AG04449 (cell line): Measurements from ENCODE around the gene PLCB3.

Experiments used
- CTCF ChIA-PET: fragments of 350-600 bp; formaldehyde crosslinking; extraction: SDS; loops from one replicate; lab custom pipeline; 2021; ENCODE audit warnings: antibody characterized with exemption; lab: Yijun Ruan, JAX
- POLR2A ChIA-PET: fragments of 400-600, 350-600 bp; formaldehyde crosslinking; extraction: SDS; loops from one replicate; lab custom pipeline; 2020; ENCODE audit warnings: antibody characterized with exemption, inconsistent platforms; lab: Yijun Ruan, JAX
- DNase-seq: peaks from one replicate; pipeline ENCODE4 v3.0.0-alpha.2; 2010; ENCODE audit warnings: low read depth, low spot score
- H3K4me3 ChIP-seq: 2 replicates; pipeline ENCODE4 v1.5.1; 2011; ENCODE audit warnings: low read depth, mild to moderate bottlenecking, control low read depth, low read length
- TF ChIP-seq, protein P1 (sequence below): IDR thresholded peaks from one replicate; pipeline ENCODE4 v1.5.1; 2011; ENCODE audit warnings: mild to moderate bottlenecking, moderate library complexity, low read length, control low read depth, inconsistent platforms; ENCODE audit not compliant: insufficient read depth; ENCODE audit errors: missing control alignments

Gene PLCB3

DNA sequence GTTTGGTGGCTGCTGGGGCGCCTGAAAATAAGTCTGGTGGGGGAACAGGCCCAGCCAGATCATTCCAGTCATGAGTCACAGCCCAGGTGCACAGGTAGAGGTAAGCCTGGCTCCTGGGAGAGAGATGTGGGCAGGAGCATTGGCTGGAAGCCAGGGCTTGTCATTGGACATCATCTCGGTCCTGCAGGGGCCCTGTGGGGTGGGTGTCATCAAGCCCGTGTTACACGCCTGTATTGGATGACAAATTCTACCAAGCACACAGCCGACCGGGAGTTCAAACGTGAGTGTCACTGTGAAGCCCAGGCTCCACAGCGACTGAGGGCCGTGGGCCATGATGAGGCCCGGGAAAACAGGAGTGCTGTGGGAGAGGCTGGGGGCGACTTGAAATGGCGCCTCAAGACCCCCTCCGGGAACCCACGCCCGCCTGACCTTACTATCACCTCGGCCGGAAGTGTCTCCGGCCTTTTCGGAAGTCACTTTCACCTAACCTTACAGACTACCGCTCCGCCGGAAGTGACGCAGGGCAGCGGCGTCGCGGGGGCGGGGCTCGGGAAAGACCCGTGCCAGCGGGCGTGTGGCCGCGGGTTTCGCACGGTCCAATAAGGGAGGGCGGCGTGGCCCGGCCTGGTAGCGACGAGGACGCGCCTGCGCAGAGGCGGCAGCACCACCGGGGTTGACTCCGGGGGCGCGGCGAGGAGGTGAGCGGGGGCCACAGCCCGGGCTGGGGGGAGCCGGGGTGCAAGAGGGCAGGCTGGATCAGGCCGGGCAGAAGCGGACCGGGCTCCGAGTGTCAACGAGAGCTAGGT is 10.7 kb upstream of the PLCB3 start, which contains the start of gene FKBP2:
FKBP2 (plus strand) TSS at position 661 of the 806 bp plus-strand sequence. CDS start 1,293 bp downstream, outside the sequence.
- ChIA-PET CTCF (interaction anchor here (0.8 to 2.1 kb wide), 6 partner anchors 8 to 64 kb away, joined by 3 to 7 read pairs (median 3); partner anchors contain the start of gene PLCB3), POLR2A (interaction anchor here (0.6 to 1.6 kb wide), 10 partner anchors 9 to 77 kb away, joined by 3 to 20 read pairs (median 4); partner anchors contain the start of genes NUDT22, PRDX5, TRMT112 and TRPT1)
- TF ChIP-seq, protein P1, sequence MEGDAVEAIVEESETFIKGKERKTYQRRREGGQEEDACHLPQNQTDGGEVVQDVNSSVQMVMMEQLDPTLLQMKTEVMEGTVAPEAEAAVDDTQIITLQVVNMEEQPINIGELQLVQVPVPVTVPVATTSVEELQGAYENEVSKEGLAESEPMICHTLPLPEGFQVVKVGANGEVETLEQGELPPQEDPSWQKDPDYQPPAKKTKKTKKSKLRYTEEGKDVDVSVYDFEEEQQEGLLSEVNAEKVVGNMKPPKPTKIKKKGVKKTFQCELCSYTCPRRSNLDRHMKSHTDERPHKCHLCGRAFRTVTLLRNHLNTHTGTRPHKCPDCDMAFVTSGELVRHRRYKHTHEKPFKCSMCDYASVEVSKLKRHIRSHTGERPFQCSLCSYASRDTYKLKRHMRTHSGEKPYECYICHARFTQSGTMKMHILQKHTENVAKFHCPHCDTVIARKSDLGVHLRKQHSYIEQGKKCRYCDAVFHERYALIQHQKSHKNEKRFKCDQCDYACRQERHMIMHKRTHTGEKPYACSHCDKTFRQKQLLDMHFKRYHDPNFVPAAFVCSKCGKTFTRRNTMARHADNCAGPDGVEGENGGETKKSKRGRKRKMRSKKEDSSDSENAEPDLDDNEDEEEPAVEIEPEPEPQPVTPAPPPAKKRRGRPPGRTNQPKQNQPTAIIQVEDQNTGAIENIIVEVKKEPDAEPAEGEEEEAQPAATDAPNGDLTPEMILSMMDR, result no peak
- DNase-seq, result peak; percentile 64
- peak within 1 kb of the TSS; percentile 88 for H3K4me3 ChIP-seq

DNA sequence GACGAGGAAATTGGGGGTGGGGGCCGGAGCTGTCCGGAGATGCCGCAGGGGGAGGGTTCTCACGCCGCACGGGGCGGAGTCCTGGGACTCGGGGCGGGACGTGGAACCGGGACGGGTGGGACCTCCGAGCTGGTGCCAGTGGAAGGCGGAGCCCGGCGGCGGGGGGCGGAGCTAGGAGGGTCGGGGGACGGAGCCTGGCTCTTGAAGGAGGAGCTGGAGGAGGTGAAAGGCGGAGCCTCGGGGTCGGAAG is 10.2 kb upstream of the PLCB3 start:
- peak overlapping the region; percentile 88 for H3K4me3 ChIP-seq
- ChIA-PET POLR2A (interaction anchor here (0.6 to 1.6 kb wide), 10 partner anchors 9 to 76 kb away, joined by 3 to 20 read pairs (median 4); partner anchors contain the start of genes NUDT22, PRDX5, TRMT112 and TRPT1), CTCF (interaction anchor here (0.8 to 2.1 kb wide), 6 partner anchors 8 to 63 kb away, joined by 3 to 7 read pairs (median 3); partner anchors contain the start of gene PLCB3)
- TF ChIP-seq, protein P1, result no peak
- peak; percentile 93 for DNase-seq

DNA sequence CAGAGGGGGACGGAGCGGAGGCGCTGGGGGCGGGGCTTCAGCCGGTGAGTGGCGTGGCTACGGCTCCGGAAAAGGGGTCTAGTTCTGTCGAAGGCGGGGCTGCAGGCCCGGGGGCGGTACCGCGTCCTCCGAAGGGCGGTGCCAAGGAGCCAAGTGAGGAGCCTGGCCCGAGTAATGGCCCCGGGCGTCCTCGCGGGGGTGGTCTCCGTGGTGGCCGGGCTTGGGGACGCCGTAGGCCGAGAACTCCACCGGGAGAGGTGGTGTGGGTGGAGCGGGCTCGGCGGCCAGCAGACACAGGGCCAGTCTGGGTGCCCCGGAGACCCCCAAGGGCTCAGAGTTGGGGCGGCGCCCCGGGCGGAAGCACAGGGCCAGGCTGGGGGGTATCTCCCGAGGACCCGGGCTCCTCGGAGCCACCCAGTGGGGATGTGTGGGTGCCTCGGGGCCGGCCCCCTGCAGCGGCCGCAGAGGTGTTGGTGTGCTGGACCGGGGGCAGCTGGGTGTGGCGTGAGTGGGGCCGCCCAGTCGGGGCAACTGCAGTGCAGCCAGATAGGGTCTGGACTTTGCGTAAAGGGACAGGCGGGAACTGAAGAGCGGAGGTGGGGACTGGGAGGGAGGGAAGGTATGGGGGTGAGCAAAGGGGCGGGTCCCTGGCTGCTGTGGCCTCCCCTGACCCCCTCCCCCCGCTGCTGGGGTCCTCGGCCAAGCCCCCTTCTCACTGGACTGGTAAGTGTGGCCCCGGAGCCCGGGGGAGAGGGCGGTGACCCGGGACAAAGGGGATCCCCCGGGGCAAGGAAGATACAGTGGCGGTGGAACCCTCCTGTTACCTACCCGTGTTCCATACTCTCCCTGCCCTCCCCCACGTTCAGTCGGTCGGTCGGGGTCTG is 9.6 kb upstream of the PLCB3 start:
- no peak for DNase-seq
- ChIA-PET CTCF (interaction anchor here (0.8 to 10.8 kb wide), 9 partner anchors 8 to 63 kb away, joined by 3 to 139 read pairs (median 4); partner anchors contain the start of genes CATSPERZ, ESRRA, FERMT3 and PLCB3), POLR2A (interaction anchor here (0.6 to 7.1 kb wide), 11 partner anchors 8 to 76 kb away, joined by 3 to 61 read pairs (median 4); partner anchors contain the start of genes NUDT22, PRDX5, TRMT112 and TRPT1)
- peak overlapping the region; percentile 88 for H3K4me3 ChIP-seq
- TF ChIP-seq, protein P1, result no peak

DNA sequence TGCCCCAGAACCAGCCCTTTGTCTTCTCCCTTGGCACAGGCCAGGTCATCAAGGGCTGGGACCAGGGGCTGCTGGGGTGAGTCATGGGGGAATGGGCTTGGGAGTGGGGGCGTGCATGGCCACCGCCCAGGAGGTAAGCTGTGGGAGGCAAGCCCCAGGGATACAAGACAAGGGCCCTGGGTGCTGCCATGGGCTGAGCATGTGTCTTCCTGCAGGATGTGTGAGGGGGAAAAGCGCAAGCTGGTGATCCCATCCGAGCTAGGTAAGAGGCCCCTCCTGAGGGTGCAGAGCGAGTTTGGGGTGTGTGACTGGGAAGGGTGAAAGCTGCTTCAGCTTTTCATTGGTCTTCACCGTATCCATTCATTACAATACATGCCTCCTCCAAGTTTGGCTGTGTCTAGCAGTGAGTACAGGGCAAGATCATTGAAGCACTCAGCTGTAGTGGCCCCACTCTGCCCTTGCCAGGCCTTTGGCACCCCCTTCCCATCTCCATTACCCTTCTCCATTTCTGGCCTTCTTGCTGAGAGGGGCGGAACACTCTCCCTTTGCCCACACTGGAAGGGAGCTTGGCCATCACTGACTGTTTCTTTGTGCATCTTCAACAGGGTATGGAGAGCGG is 8.0 kb upstream of the PLCB3 start:
- POLR2A ChIA-PET, result interaction anchor here (0.6 to 7.1 kb wide), 4 partner anchors 17 to 112 kb away, joined by 3 to 61 read pairs (median 5); partner anchors contain the start of genes NUDT22 and TRPT1
- peak overlapping the region; percentile 25 for H3K4me3 ChIP-seq
- CTCF ChIA-PET, result interaction anchor here (0.5 to 10.8 kb wide), 7 partner anchors 8 to 99 kb away, joined by 3 to 139 read pairs (median 3); partner anchors contain the start of genes CATSPERZ, ESRRA, FERMT3 and NUDT22
- no peak for DNase-seq
- TF ChIP-seq, protein P1, result no peak

DNA sequence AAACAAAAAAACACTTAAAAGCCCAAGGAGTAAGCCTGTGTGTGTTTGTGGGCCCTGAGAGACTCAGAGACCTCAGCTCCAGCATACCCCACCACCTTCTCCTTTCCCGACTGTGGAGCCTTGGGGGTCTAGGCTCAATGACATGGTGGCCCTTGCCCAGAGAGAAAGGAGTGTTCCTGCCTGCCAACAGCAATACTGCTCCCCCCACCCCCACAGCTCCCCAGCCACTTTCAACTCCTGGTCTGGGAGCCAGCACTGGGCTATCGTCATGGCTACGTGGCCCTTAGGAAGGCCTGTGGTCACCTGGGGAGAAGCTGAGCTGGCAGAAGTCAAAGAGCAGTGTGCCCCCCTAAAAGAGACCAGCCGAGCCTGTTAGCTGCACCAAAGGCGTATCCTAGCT is 7.2 kb upstream of the PLCB3 start:
- TF ChIP-seq, protein P1, result no peak
- peak overlapping the region; percentile 3; the same call in 1 of the 2 replicates for H3K4me3 ChIP-seq
- no peak for DNase-seq
- ChIA-PET CTCF (interaction anchor here (1.2 to 10.8 kb wide), 4 partner anchors 7 to 59 kb away, joined by 3 to 139 read pairs (median 60); partner anchors contain the start of genes CATSPERZ, ESRRA, FERMT3 and PLCB3), POLR2A (interaction anchor here (0.6 to 7.1 kb wide), 3 partner anchors 26 to 88 kb away, joined by 5 to 61 read pairs (median 5); no protein-coding TSS in a partner anchor)
